Activated naive CD8-positive, alpha-beta T cell treated with anti-CD3 and anti-CD28 coated beads, Interleukin-2, amount 10 ng/mL, durations not matched to agents 7 days and 5 days (primary cell): ENCODE results near the gene SNAPC2. TPM values are rescaled to one million over a fixed set of nuclear protein-coding genes. Genes with fewer than 3 reads are reported as not detected.
"Not testable (repeated sequence)": the region's sequence is repeated elsewhere in the genome, so short reads cannot be mapped to it uniquely, and the experiment has no call there.

Experiments used
- ATAC-seq: fragments of 150-1000 bp; cut with Tn5 transposase; one replicate; pipeline ENCODE4 v1.10.0; 2021; ENCODE audit warnings: low read depth, moderate library complexity
- POLR2A ChIA-PET: fragments of 350-600 bp; sonication (Branson Sonifier 250); formaldehyde crosslinking; loops from one replicate; lab custom pipeline; 2021; ENCODE audit warnings: antibody characterized with exemption; lab: Charles Lee
- DNase-seq: peaks from one replicate; pipeline ENCODE4 v3.0.0; 2021
- H3K27ac Mint-ChIP-seq: one replicate; pipeline ENCODE4 v1.8.0; 2022; ENCODE audit warnings: mild to moderate bottlenecking, mixed read lengths
- H3K27me3 Mint-ChIP-seq: one replicate; pipeline ENCODE4 v1.8.0; 2022; ENCODE audit warnings: mild to moderate bottlenecking, moderate library complexity, mixed read lengths
- H3K36me3 Mint-ChIP-seq: one replicate; pipeline ENCODE4 v1.8.0; 2021; ENCODE audit warnings: mild to moderate bottlenecking, mixed read lengths
- H3K4me1 Mint-ChIP-seq: one replicate; pipeline ENCODE4 v1.8.0; 2021; ENCODE audit warnings: mixed read lengths
- H3K4me3 Mint-ChIP-seq: one replicate; pipeline ENCODE4 v1.8.0; 2022; ENCODE audit warnings: mild to moderate bottlenecking, moderate library complexity, mixed read lengths
- H3K9me3 Mint-ChIP-seq: one replicate; pipeline ENCODE4 v1.8.0; 2021; ENCODE audit warnings: mixed read lengths
- total RNA-seq, 2 experiments: library from RNA; stranded (reverse); gene quantifications; one replicate each; pipeline ENCODE4 v1.2.3, GENCODE V29; 2021

Gene SNAPC2
- total RNA-seq, 2 experiments from 2014 or later = 18.3 to 20.7 TPM

DNA sequence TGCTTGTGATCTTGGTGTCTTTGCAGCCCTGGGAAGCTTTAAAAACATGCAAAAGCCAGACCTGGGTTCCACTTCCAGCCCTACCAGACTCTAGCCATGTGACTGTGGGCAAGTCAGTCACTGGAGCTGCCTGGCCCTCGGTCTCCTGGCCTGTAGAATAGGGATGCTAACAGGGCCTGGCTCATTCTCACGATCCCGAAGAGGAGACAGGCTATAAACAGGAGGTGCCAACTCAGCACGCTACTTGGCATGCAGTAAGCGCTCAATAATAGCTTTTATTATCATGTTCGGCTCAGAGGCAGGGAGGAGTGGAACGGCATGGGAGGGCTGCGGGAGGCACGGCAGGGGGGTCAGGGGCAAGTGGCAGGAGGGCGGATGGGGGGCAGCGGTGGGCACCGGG lies 4.1 kb downstream of the SNAPC2 start:
- Mint-ChIP-seq H3K27me3 (peaks cover 8% of the 10 kb centered on the region), H3K9me3 (no peaks in the 10 kb centered on the region), H3K36me3 (no peaks in the 10 kb centered on the region), H3K4me3 (peak overlapping the region; percentile 22), H3K27ac (peak overlapping the region; percentile 34), H3K4me1 (peaks cover 17% of the 10 kb centered on the region)
- ATAC-seq = no peak
- POLR2A ChIA-PET = interaction anchor here (0.9 kb wide), 1 partner anchor 20 kb away, joined by 4 read pairs; the partner anchor contains the start of gene MAP2K7
- no peak for DNase-seq

DNA sequence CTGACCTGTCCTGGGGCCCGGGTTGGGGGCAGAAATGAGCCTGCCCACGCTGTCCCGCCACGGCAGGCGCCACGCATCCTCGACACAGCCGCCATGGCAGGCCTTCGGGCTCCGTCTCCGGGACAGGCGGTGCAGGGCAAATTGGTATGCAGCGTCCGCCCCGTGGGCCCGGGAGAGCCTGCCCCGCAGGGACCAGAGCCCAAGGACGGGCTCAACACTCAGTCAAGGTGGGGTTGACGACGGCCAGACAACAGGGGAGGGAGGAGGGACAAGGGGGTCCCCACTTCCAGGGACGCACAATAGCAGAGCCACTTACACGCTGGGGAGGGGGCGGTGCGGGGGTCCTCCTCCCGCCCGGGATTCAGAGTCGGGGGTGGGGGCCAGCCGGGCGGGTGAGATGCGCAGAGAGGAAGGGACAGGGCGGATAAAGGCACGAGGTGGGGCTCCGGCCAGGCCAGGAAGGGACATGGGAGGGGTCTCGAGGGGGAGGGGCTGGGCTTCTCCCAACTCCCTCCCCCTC lies 4.6 kb downstream of the SNAPC2 start:
- Mint-ChIP-seq H3K36me3 (no peaks in the 10 kb centered on the region), H3K4me3 (no peak overlapping the region), H3K9me3 (no peaks in the 10 kb centered on the region), H3K4me1 (peaks cover 15% of the 10 kb centered on the region), H3K27me3 (peaks cover 4% of the 10 kb centered on the region), H3K27ac (no peak overlapping the region)
- ATAC-seq = no peak
- no peak for DNase-seq
- POLR2A ChIA-PET = interaction anchor here (0.9 kb wide), 1 partner anchor 21 kb away, joined by 4 read pairs; the partner anchor contains the start of gene MAP2K7

DNA sequence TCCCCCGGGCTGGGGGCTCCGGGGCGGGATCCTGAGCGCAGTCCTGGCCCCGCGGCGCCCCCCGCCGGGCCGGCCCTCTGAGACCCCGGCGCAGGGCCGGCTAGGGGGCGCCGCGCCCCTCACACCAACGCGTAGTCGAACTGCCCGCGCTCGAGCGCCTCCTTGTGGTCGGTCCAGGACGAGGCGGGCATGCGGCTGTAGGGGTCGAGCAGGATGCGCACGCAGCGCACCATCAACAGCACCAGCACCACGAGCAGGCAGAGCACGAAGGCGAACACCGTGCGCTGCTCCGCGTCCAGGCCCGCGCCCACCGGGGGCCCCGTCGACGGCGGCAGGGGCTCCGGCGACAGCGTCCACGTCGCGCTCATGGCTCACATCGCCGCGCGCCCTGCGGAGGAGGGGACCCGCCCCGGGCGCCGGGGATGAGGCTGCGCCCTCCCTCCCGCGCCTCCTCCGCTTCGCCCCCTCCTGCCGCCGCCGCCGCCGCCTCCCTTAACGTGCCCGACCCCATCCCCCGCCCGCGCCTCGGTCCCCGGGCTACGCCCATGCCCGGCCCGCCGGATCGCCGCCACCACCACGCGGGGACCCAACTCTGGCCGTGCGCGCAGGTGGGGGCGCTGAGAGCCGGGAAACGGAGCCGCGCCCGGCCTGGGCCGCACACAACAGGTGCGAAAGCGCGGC lies 5.2 kb downstream of the SNAPC2 start:
- H3K4me1 Mint-ChIP-seq = peaks cover 11% of the 10 kb centered on the region
- H3K36me3 Mint-ChIP-seq = no peaks in the 10 kb centered on the region
- H3K27me3 Mint-ChIP-seq = no peaks in the 10 kb centered on the region
- no peaks in the 10 kb centered on the region for H3K9me3 Mint-ChIP-seq
- peak; percentile 89 for DNase-seq
- H3K4me3 Mint-ChIP-seq = peak overlapping the region; percentile 82
- POLR2A ChIA-PET = no interaction called here
- peak overlapping the region; percentile 72 for H3K27ac Mint-ChIP-seq
- peak; percentile 36 for ATAC-seq

DNA sequence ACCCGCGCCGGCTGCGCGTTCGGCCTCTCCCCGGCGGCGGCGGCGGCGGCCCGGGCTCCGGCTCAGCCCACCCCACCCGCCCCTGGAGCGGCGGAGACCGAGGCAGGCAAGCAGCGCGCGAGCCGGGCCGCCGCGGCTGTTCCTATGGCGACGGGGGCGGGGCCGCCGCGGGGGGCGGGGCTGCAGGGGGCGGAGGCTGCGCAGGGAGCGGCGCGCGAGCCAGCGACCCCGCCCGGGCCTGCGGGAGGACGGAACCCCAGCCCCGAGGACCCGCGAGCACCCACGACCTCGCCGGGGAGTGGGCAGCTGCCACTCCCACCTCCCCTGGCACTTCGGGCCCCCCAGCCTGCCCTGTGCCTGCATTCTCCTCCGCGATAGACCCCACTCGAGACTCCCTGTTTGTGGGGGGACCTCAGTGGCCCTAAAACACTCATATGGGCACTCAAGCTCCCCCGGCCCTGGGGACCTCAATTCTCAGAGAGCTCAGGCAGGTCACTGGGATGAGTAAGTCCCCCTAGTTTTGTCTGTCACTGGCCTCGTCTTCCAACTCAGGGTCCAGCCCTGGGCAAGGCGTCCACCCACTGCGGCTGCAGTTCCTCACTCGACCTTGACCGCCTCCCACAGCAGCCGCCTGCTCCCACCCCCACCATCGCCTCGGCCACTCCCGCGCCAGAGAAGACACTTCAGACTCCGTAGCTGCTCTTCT lies 6.0 kb downstream of the SNAPC2 start, which contains the start of gene CTXN1:
Gene CTXN1 (minus strand): TSS at position 115 of the 706 bp plus-strand sequence. CDS start 597 bp downstream, outside the sequence.
- peaks cover 8% of the 10 kb centered on the region for H3K4me1 Mint-ChIP-seq
- ATAC-seq (peak; percentile 31), DNase-seq (peak; percentile 89)
- POLR2A ChIA-PET = interaction anchor here (1.5 kb wide), 1 partner anchor 17 kb away, joined by 9 read pairs; the partner anchor contains the start of gene TIMM44
- peak within 1 kb of the TSS; percentile 82 for H3K4me3 Mint-ChIP-seq
- no peaks in the 10 kb centered on the region for H3K36me3 Mint-ChIP-seq
- H3K9me3 Mint-ChIP-seq = no peaks in the 10 kb centered on the region
- H3K27me3 Mint-ChIP-seq = no peaks in the 10 kb centered on the region
- H3K27ac Mint-ChIP-seq = peak within 1 kb of the TSS; percentile 72

DNA sequence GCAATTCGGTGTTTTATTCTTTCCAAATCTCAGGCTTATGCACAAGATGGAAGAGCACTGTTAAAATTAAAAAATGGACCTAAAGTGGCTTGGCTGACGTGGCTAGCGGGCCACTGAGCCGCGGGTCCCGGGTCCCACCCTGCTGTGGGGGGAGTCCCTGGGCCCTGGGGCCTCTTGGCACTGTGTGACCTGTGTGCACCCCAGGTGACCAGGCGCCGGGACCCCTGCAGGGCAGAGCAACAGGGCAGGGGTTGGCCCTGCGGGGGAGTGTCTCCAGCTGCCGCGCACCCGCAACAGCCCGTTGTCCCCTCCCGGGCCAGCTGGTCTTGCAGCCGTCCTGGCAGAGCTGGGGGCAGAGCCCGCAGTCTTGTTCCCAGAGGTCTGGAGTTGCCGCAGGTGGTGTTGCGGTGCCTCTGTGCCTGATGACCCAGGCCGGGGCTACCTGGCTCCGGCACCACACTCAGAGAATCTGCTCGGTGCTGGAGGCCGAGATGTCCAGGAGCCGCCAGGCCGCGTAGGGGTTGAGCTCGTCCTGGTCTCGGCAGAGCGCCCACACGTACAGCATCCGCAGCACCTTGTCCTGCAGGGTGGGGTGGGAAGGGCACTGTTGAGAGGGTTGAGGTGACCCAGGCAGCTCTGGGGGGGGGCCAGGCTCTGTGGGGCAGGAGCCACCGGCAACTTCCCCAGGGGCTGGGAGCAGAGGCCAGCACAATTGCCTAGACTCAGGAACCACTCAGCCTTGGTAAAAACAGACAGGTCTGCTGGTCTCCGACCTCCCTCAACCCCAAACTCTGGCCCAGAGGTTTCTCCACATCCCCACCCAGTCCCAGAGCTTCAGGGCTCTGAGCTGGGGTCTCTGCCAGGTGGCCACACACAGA lies 6.8 kb downstream of the SNAPC2 start:
- POLR2A ChIA-PET = interaction anchor here (1.1 to 1.5 kb wide), 2 partner anchors 17 to 96 kb away, joined by 3 to 9 read pairs; partner anchors contain the start of gene TIMM44
- DNase-seq (peak; percentile 39), ATAC-seq (no peak)
- Mint-ChIP-seq H3K4me3 (peak overlapping the region; percentile 68), H3K27me3 (no peaks in the 10 kb centered on the region), H3K4me1 (peaks cover 5% of the 10 kb centered on the region), H3K9me3 (no peaks in the 10 kb centered on the region), H3K27ac (no peak overlapping the region), H3K36me3 (no peaks in the 10 kb centered on the region)

DNA sequence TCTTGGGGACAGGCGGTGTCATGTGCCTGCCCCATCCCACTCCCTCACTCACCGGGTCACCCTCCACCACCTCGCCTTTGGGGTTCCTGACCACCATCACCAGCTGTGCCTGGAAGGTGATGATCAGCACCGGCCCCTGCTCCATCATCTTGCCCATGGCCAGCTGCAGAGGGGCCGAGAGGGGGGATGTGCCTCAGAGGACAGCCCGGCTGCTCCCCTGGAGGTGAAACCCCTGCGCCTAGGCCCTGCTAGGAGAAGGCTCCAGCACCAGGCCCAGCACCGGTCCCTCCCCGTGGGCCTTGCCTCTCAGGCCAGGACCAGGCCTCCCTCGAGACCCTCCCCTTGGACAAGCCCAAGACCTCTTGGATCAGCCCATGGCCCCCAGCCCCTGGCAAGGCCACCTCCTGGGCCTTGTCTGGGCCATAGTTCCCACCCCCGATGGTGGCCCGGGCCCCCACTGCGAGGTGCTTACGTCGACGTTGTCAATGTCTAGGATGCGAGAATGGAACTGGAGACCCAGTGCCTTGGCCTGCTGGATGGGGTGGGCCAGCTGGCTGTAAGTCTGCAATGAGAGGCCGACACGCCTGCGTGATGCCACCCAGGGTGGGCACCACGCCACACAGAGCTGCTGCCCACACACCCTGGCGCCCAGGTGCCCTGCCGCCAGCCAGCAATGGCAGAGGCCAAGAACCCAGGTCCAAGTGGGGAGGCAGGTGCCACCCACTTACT lies 7.6 kb downstream of the SNAPC2 start:
- Mint-ChIP-seq H3K27me3 (no peaks in the 10 kb centered on the region), H3K9me3 (no peaks in the 10 kb centered on the region), H3K4me3 (no peak overlapping the region), H3K4me1 (peaks cover 3% of the 10 kb centered on the region), H3K36me3 (no peaks in the 10 kb centered on the region), H3K27ac (no peak overlapping the region)
- no peak for ATAC-seq
- POLR2A ChIA-PET = interaction anchor here (1.1 to 1.5 kb wide), 2 partner anchors 16 to 97 kb away, joined by 3 to 9 read pairs; partner anchors contain the start of gene TIMM44
- DNase-seq = peak; percentile 30

DNA sequence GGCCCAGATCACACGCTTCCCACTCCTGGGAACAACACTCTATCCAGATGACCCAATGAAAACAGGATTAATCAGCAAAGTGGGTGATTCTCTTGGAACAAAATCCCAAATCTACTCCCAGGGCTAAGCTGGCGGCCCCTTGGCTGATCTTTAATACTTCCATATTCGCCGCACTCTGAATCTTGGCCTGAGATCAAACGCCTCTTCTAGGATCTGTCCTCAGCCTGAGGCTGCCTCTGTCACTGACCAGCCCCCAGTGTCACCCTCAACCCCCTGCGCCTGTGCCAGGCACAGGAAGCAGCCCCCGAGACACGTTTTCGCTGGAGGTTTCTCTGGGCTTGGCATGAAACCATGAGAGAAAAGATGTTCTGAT lies 8.2 kb downstream of the SNAPC2 start:
- no peaks in the 10 kb centered on the region for H3K9me3 Mint-ChIP-seq
- no peak overlapping the region for H3K4me3 Mint-ChIP-seq
- no peak for DNase-seq
- H3K27me3 Mint-ChIP-seq = no peaks in the 10 kb centered on the region
- H3K4me1 Mint-ChIP-seq = peaks cover 3% of the 10 kb centered on the region
- H3K27ac Mint-ChIP-seq = no peak overlapping the region
- no peak for ATAC-seq
- POLR2A ChIA-PET = no interaction called here
- no peaks in the 10 kb centered on the region for H3K36me3 Mint-ChIP-seq

DNA sequence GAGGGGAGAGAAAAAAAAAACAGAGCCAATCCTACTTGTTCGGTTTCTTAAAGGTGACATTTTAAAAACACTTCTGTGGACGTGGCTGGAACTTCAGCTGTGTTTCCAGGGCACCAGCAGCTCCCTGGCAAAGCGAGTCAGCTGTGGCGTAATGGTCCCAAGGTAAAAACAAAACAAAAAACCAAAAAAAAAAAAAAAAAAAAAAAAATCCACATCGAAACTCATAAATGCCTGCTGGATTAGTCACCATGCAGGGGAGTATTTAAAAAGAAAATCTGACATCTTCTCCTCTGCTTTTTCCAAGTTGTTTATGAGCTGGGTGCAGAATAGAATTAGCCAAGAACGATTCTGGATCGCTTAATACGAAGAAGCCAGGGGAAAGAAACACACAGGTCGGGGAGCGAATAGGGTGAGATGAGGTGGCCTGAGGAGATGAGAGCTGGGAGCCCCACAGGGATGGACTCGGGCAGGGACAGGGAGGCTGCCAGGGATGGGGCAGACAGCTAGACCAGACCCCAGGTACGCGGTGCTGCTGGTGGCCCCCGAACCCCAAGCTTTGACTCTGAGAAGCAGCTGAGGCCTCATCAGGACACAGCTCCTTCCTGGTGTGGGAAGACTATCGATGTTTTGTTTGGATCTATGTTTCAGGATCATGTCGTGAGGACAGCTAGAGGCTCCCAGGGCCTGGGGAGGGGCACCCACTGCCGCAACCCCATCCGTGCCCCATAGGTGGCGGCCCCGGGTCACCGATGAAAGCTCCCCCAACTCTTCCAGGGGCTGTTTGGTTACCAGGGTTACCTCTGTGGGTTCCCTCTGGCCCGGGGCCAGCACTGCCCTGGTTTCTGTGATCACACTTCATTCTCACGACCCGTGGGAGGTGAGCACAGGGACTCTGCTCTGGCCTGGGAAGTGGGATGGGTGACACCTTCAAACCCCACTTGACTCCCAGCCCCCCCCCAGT lies 8.9 kb downstream of the SNAPC2 start:
- no peaks in the 10 kb centered on the region for H3K36me3 Mint-ChIP-seq
- H3K27ac Mint-ChIP-seq = no peak overlapping the region
- no peaks in the 10 kb centered on the region for H3K9me3 Mint-ChIP-seq
- POLR2A ChIA-PET = interaction anchor here (0.8 to 1.3 kb wide), 2 partner anchors 12 to 15 kb away, joined by 6 to 7 read pairs; partner anchors contain the start of gene TIMM44
- peaks cover 3% of the 10 kb centered on the region for H3K4me1 Mint-ChIP-seq
- ATAC-seq (peak; percentile 23), DNase-seq (peak; percentile 72)
- H3K4me3 Mint-ChIP-seq = no peak overlapping the region
- no peaks in the 10 kb centered on the region for H3K27me3 Mint-ChIP-seq

DNA sequence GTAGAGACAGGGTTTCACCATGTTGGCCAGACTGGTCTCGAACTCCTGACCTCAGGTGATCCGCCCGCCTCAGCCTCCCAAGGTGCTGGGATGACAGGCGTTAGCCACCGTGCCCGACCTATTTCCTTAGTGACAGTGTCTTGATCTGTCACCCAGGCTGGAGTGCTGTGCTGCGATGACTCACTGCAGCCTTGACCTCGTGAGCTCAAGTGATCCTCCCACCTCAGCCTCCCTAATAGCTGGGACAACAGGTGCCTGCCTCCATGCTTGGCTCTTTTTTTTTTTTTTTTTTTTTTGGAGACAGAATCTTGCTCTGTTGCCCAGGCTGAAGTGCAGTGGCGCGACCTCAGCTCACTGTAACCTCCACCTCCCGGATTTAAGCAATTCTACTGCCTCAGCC lies 9.9 kb downstream of the SNAPC2 start:
- H3K27ac Mint-ChIP-seq, H3K36me3 Mint-ChIP-seq, H3K4me1 Mint-ChIP-seq, H3K4me3 Mint-ChIP-seq, DNase-seq, ATAC-seq, H3K27me3 Mint-ChIP-seq, H3K9me3 Mint-ChIP-seq: not testable (repeated sequence)
- POLR2A ChIA-PET = interaction anchor here (0.6 to 1.3 kb wide), 2 partner anchors 9 to 861 kb away, joined by 3 to 5 read pairs; partner anchors contain the start of gene SNAPC2

DNA sequence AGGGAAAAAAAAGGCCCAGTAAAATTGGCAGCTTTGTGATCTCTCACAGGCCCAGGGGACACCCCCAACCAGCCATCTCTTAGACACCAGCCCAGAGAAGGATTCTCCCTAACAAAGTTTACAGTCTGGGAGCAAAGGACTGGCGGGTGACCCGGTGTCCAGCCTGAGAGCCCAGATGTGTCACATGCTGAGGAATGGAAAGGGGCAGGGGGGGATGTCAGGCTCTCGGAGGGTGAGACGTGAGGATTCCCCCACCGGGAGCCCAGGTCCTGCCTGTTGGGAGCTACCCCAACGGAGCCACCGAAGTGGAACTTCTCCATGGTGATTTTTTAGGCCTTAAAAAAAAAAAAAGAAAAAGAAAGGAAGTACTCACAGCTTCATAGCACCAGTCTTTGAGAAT lies 10.6 kb downstream of the SNAPC2 start:
- H3K9me3 Mint-ChIP-seq = no peaks in the 10 kb centered on the region
- ATAC-seq (no peak), DNase-seq (no peak)
- H3K4me1 Mint-ChIP-seq = no peaks in the 10 kb centered on the region
- no peaks in the 10 kb centered on the region for H3K27me3 Mint-ChIP-seq
- H3K4me3 Mint-ChIP-seq = no peak overlapping the region
- no peaks in the 10 kb centered on the region for H3K36me3 Mint-ChIP-seq
- no peak overlapping the region for H3K27ac Mint-ChIP-seq
- POLR2A ChIA-PET = interaction anchor here (1.3 kb wide), 1 partner anchor 10 kb away, joined by 5 read pairs; the partner anchor contains the start of gene SNAPC2
